ENCODE measurements around the gene ASIC1. TPM values are rescaled to one million over a fixed set of nuclear protein-coding genes. Genes with fewer than 3 reads are reported as not detected.

The ASIC1 gene
- total RNA-seq, 1 donor from 2014 or later, result not detected

GRCh38 chr12:50065726-50066310, 8.4 kb downstream of the ASIC1 start:
- Histone ChIP-seq H3K4me3 (no peak overlapping the region), H3K9me3 (no peaks in the 10 kb centered on the region), H3K27me3 (no peaks in the 10 kb centered on the region), H3K27ac (no peak overlapping the region), H3K4me1 (no peaks in the 10 kb centered on the region), H3K36me3 (no peaks in the 10 kb centered on the region)
- DNase-seq (ENCODE audit: low spot score in 2 of 2), result no peak
- TF ChIP-seq, protein P1, sequence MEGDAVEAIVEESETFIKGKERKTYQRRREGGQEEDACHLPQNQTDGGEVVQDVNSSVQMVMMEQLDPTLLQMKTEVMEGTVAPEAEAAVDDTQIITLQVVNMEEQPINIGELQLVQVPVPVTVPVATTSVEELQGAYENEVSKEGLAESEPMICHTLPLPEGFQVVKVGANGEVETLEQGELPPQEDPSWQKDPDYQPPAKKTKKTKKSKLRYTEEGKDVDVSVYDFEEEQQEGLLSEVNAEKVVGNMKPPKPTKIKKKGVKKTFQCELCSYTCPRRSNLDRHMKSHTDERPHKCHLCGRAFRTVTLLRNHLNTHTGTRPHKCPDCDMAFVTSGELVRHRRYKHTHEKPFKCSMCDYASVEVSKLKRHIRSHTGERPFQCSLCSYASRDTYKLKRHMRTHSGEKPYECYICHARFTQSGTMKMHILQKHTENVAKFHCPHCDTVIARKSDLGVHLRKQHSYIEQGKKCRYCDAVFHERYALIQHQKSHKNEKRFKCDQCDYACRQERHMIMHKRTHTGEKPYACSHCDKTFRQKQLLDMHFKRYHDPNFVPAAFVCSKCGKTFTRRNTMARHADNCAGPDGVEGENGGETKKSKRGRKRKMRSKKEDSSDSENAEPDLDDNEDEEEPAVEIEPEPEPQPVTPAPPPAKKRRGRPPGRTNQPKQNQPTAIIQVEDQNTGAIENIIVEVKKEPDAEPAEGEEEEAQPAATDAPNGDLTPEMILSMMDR (IDR thresholded peaks at IDR 0.05), result no peak
- intact Hi-C loops (cut with DNase I), result no loop called here

DNA sequence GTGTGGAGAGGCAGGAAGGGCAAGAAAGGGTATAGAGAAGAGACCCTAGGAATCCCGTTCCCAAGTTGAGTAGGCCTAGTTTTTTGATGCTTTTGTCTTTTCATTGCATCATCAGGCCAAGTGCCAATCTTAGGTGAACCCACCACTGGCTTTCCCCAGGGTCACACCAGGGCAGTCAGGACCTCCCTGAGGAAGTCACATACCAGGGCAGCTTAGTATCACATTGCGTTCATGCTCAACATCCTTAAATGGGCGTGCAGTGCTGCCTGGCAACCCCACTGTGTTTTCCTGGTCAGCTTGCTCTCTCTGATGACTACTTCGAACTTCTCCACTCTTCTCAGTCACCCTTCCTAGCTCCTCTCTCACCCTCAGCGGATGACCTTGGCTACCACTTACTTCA, 9.0 kb downstream of the ASIC1 start:
- intact Hi-C loops (cut with DNase I), result no loop called here
- Histone ChIP-seq H3K9me3 (no peaks in the 10 kb centered on the region), H3K27ac (no peak overlapping the region), H3K36me3 (no peaks in the 10 kb centered on the region), H3K4me3 (no peak overlapping the region), H3K27me3 (no peaks in the 10 kb centered on the region), H3K4me1 (no peaks in the 10 kb centered on the region)
- peak in 1 of 2 donors; percentile 84 for DNase-seq (ENCODE audit: low spot score in 2 of 2)
- TF ChIP-seq, protein P1 (IDR thresholded peaks at IDR 0.05), result no peak

- Histone ChIP-seq H3K9me3 (no peaks in the 10 kb centered on the region), H3K27ac (no peak overlapping the region), H3K4me3 (no peak overlapping the region), H3K4me1 (no peaks in the 10 kb centered on the region), H3K27me3 (no peaks in the 10 kb centered on the region), H3K36me3 (no peaks in the 10 kb centered on the region)
- intact Hi-C loops (cut with DNase I), result no loop called here
- TF ChIP-seq, protein P1 (IDR thresholded peaks at IDR 0.05), result no peak
- no peak for DNase-seq (ENCODE audit: low spot score in 2 of 2)
Measured at GRCh38 chr12:50069069-50069468, 11.7 kb downstream of the ASIC1 start.

DNA sequence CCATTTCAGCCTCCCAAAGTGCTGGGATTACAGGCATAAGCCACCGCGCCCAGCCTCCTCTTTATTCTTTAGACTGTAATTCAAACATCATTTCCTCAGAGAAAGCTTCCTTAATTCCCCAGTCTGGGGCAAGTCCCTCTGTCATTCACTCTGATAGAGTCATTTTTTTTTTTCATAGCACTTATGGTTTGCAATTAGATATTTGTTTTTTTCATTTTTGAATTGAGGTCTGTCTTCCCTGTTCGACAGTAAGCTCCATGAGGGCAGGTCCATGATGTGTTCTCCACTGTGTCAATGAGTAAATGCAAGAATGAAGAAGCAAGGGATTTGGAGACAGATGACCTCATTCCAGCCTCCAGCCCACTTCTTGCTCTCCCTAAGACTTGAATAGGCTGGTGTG, 12.1 kb downstream of the ASIC1 start:
- Histone ChIP-seq H3K9me3 (no peaks in the 10 kb centered on the region), H3K27ac (no peak overlapping the region), H3K27me3 (no peaks in the 10 kb centered on the region), H3K36me3 (no peaks in the 10 kb centered on the region), H3K4me3 (no peak overlapping the region), H3K4me1 (no peaks in the 10 kb centered on the region)
- TF ChIP-seq, protein P1 (IDR thresholded peaks at IDR 0.05), result no peak
- no peak for DNase-seq (ENCODE audit: low spot score in 2 of 2)
- intact Hi-C loops (cut with DNase I), result no loop called here

DNA sequence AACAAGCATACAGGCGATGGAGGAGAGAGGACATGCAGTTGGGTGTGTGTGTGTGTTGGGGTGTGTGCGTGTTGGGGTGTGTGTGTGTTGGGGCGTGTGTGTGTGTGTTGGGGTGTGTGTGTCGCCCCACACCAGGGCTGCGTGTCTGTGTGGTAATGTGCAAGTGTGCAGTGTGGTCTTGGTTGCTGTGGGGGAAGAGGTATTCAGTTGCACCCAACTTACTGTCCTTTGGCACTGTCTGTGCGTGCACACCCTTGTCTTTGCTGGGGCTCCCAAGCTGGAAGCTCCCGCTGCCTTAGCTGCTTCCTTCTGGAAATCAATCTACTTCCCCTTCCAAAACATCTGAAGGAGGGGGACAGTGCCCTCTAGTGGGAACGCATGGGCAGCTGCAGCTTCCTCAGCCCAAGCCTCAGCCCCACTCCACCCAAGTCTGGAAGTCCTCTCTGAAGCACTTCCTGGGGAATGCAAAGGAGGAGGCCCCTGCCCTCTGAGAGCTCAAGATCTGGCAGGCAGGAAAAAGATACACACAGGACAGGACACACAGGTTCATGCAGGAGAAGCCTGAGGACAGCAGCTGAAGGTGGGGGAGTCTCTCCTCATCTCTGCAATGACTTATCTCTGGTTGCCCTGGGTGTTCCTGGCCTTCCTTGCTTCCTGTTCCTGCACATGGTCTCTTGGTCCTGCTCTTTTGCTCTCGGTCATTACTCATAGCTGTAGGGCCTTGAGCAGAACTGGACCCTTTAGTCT, 13.1 kb downstream of the ASIC1 start:
- Histone ChIP-seq H3K4me1 (no peaks in the 10 kb centered on the region), H3K36me3 (no peaks in the 10 kb centered on the region), H3K27ac (no peak overlapping the region), H3K4me3 (no peak overlapping the region), H3K27me3 (no peaks in the 10 kb centered on the region), H3K9me3 (no peaks in the 10 kb centered on the region)
- TF ChIP-seq, protein P1 (IDR thresholded peaks at IDR 0.05), result peak; percentile 72 to 94 (median 93)
- peak in 1 of 2 donors; percentile 88 for DNase-seq (ENCODE audit: low spot score in 2 of 2)
- intact Hi-C loops (cut with DNase I), result loop anchor here (1.0 to 5.0 kb wide), 3 partner anchors 31 to 293 kb away; no protein-coding TSS in a partner anchor

Data from ascending aorta (tissue), 2 donors.